ENCODE data around the gene CDC42BPA. TPM values are rescaled to one million over a fixed set of nuclear protein-coding genes. Genes with fewer than 3 reads are reported as not detected.

The CDC42BPA gene
- total and polyA plus RNA-seq, 2 donors (not counting 3 experiments of a cell fraction or from before 2014, with no cell fraction given): 26.1 to 92.6 TPM

GRCh38 chr1:227042292-227042691, 276.0 kb downstream of the CDC42BPA start:
- no peak overlapping the region for H3K9ac ChIP-seq (replicated peaks; ENCODE audit: extremely low read depth, insufficient read depth, low read length)
- no peaks in the 10 kb centered on the region for H3K9me3 ChIP-seq (replicated peaks; ENCODE audit: control insufficient read depth, insufficient read depth, low read length)
- H3K4me2 ChIP-seq (ENCODE audit: insufficient read depth, low read length): no peak overlapping the region
- H3K4me3 ChIP-seq (replicated peaks in 1 of 3; ENCODE audit: insufficient read depth in 1 of 3, low read depth in 1 of 3, low read length in 3 of 3): no peak overlapping the region
- ChIA-PET POLR2A (no interaction called here), CTCF (interaction anchor here (1.3 kb wide), 1 partner anchor 405 kb away, joined by 4 read pairs; no protein-coding TSS in a partner anchor)
- dilution Hi-C loops (cut with MboI; ENCODE audit: extremely low pct_ligation_motif_present, low sequenced_read_pairs) (no loop called here), intact Hi-C loops (cut with micrococcal nuclease) (no loop called here)
- H3K27me3 ChIP-seq (ENCODE audit: control insufficient read depth in 2 of 2, insufficient read depth in 2 of 2, low read length in 2 of 2): no peaks in the 10 kb centered on the region
- no peaks in the 10 kb centered on the region for H4K20me1 ChIP-seq (replicated peaks; ENCODE audit: control insufficient read depth, extremely low read depth, insufficient read depth, low read length)
- H3K27ac ChIP-seq (ENCODE audit: insufficient read depth, low read depth, low read length): no peak overlapping the region
- DNase-seq (ENCODE audit: low read depth, low spot score) (no peak), FAIRE-seq (no peak)
- H3K9me1 ChIP-seq (replicated peaks; ENCODE audit: control insufficient read depth, extremely low read depth, insufficient read depth, low read length): no peaks in the 10 kb centered on the region
- H3K36me3 ChIP-seq (ENCODE audit: control insufficient read depth in 2 of 2, extremely low read depth in 1 of 2, insufficient read depth in 2 of 2, low read length in 2 of 2): peaks cover 6 to 9% of the 10 kb centered on the region in 2 experiments
- no peak overlapping the region for H2AFZ ChIP-seq (ENCODE audit: low read depth, low read length)
- TF ChIP-seq FOS (IDR thresholded peaks at IDR 0.05; ENCODE audit: borderline replicate concordance, insufficient read depth, low read length): no peak
- H3K79me2 ChIP-seq (ENCODE audit: control insufficient read depth, insufficient read depth, low read length): no peaks in the 10 kb centered on the region
- BruUV-seq (replicated peaks): no TSS peak
- H3K4me1 ChIP-seq (ENCODE audit: control insufficient read depth, extremely low read depth, insufficient read depth, low read length): no peaks in the 10 kb centered on the region

- Histone ChIP-seq H3K79me2 (ENCODE audit: control insufficient read depth, insufficient read depth, low read length) (no peaks in the 10 kb centered on the region), H3K27ac (ENCODE audit: insufficient read depth, low read depth, low read length) (no peak overlapping the region), H4K20me1 (replicated peaks; ENCODE audit: control insufficient read depth, extremely low read depth, insufficient read depth, low read length) (no peaks in the 10 kb centered on the region), H3K9me1 (replicated peaks; ENCODE audit: control insufficient read depth, extremely low read depth, insufficient read depth, low read length) (no peaks in the 10 kb centered on the region), H3K9ac (replicated peaks; ENCODE audit: extremely low read depth, insufficient read depth, low read length) (no peak overlapping the region), H3K4me2 (ENCODE audit: insufficient read depth, low read length) (no peak overlapping the region), H3K27me3 (ENCODE audit: control insufficient read depth in 2 of 2, insufficient read depth in 2 of 2, low read length in 2 of 2) (no peaks in the 10 kb centered on the region), H2AFZ (ENCODE audit: low read depth, low read length) (no peak overlapping the region), H3K9me3 (replicated peaks; ENCODE audit: control insufficient read depth, insufficient read depth, low read length) (no peaks in the 10 kb centered on the region), H3K4me3 (replicated peaks in 1 of 3; ENCODE audit: insufficient read depth in 1 of 3, low read depth in 1 of 3, low read length in 3 of 3) (no peak overlapping the region), H3K36me3 (ENCODE audit: control insufficient read depth in 2 of 2, extremely low read depth in 1 of 2, insufficient read depth in 2 of 2, low read length in 2 of 2) (peaks cover 10 to 15% of the 10 kb centered on the region in 2 experiments), H3K4me1 (ENCODE audit: control insufficient read depth, extremely low read depth, insufficient read depth, low read length) (no peaks in the 10 kb centered on the region)
- POLR2A ChIA-PET: no interaction called here
- dilution Hi-C loops (cut with MboI; ENCODE audit: extremely low pct_ligation_motif_present, low sequenced_read_pairs): no loop called here
- DNase-seq (ENCODE audit: low read depth, low spot score) (no peak), FAIRE-seq (no peak)
- no TSS peak for BruUV-seq (replicated peaks)
- CTCF ChIA-PET: no interaction called here
- TF ChIP-seq MYC (IDR thresholded peaks at IDR 0.05; ENCODE audit: low read depth, low read length) (no peak), POLR2A (IDR thresholded peaks at IDR 0.05; ENCODE audit: low read depth, low read length) (no peak), GATA2 (IDR thresholded peaks at IDR 0.05; ENCODE audit: insufficient read depth, insufficient read length, low read depth, low read length) (no peak), CTCF (IDR thresholded peaks at IDR 0.05; ENCODE audit: extremely low read depth in 1 of 2, insufficient read depth in 1 of 2, low read depth in 1 of 2, low read length in 2 of 2) (no peak), MAX (IDR thresholded peaks at IDR 0.05; ENCODE audit: insufficient read depth, insufficient read length) (no peak), JUN (IDR thresholded peaks at IDR 0.05; ENCODE audit: borderline replicate concordance, insufficient read depth, insufficient read length, low read depth) (no peak), FOS (IDR thresholded peaks at IDR 0.05; ENCODE audit: borderline replicate concordance, insufficient read depth, low read length) (no peak), POLR2AphosphoS5 (IDR thresholded peaks at IDR 0.05; ENCODE audit: insufficient read depth, low read depth, low read length) (no peak), EZH2 (IDR thresholded peaks at IDR 0.05; ENCODE audit: borderline replicate concordance, low read depth, low read length, severe bottlenecking) (no peak)
- intact Hi-C loops (cut with micrococcal nuclease): no loop called here
Measured at GRCh38 chr1:227038401-227038800, 279.9 kb downstream of the CDC42BPA start.

All from endothelial cell of umbilical vein (primary cell).